PFSK-1 (cell line): ENCODE data around the gene GLOD5.
A peak's percentile ranks its signal among the peaks of the same experiment; 100 is the strongest.

ENCODE experiments used
- FOXP2 ChIP-seq: optimal IDR thresholded peaks from 2 replicates; pipeline ENCODE3; 2011; ENCODE audit warnings: borderline replicate concordance, control low read depth, inconsistent platforms; ENCODE audit not compliant: insufficient read depth; ENCODE audit errors: extremely low read length, extremely low read depth
- POLR2AphosphoS5 ChIP-seq: IDR thresholded peaks from 2 replicates; pipeline ENCODE4 v1.6.1; 2012; ENCODE audit warnings: low read depth, mild to moderate bottlenecking, control low read depth, low read length, moderate library complexity
- SIN3A ChIP-seq: IDR thresholded peaks from 2 replicates; pipeline ENCODE4 v1.6.1; 2012; ENCODE audit warnings: mild to moderate bottlenecking, low read length, moderate library complexity, borderline replicate concordance; ENCODE audit not compliant: insufficient read depth
- TAF1 ChIP-seq: IDR thresholded peaks from 2 replicates; pipeline ENCODE4 v1.6.1; 2012; ENCODE audit warnings: low read length, control low read depth, borderline replicate concordance; ENCODE audit not compliant: insufficient read depth
- TF ChIP-seq, protein P1 (sequence below), 2 experiments: IDR thresholded peaks; 2 replicates each; pipeline versions ENCODE4 v1.6.1 to v1.8.0; 2011 to 2012; ENCODE audit warnings: low read depth in 2 of 2, low read length in 2 of 2, control low read depth in 1 of 2, inconsistent platforms in 1 of 2, mild to moderate bottlenecking in 1 of 2, moderate library complexity in 1 of 2; ENCODE audit not compliant: insufficient read depth in 1 of 2

The GLOD5 gene

DNA sequence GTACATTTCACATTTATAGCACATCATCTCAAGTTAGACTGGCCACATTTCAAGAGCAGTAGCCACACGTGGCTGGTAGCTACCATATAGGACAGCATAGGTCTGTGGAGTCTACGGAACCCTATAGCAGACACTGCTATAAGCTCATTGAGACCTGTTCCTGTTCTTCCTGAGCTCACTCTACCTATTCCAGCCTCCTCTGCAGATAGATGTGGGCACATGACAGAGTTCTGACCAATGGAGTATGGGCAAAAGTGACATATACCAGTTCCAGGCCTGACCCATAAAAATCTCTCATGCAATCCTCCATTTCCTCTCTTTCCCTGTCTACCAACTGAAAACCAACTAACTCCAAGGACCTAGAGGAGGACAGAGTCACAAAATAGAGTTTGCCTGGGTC lies 36.8 kb downstream of the GLOD5 start:
- TF ChIP-seq, protein P1, sequence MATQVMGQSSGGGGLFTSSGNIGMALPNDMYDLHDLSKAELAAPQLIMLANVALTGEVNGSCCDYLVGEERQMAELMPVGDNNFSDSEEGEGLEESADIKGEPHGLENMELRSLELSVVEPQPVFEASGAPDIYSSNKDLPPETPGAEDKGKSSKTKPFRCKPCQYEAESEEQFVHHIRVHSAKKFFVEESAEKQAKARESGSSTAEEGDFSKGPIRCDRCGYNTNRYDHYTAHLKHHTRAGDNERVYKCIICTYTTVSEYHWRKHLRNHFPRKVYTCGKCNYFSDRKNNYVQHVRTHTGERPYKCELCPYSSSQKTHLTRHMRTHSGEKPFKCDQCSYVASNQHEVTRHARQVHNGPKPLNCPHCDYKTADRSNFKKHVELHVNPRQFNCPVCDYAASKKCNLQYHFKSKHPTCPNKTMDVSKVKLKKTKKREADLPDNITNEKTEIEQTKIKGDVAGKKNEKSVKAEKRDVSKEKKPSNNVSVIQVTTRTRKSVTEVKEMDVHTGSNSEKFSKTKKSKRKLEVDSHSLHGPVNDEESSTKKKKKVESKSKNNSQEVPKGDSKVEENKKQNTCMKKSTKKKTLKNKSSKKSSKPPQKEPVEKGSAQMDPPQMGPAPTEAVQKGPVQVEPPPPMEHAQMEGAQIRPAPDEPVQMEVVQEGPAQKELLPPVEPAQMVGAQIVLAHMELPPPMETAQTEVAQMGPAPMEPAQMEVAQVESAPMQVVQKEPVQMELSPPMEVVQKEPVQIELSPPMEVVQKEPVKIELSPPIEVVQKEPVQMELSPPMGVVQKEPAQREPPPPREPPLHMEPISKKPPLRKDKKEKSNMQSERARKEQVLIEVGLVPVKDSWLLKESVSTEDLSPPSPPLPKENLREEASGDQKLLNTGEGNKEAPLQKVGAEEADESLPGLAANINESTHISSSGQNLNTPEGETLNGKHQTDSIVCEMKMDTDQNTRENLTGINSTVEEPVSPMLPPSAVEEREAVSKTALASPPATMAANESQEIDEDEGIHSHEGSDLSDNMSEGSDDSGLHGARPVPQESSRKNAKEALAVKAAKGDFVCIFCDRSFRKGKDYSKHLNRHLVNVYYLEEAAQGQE (IDR thresholded peaks at IDR 0.05; ENCODE audit: insufficient read depth in 1 of 2, low read depth in 2 of 2, low read length in 2 of 2) = no peak
- TF ChIP-seq TAF1 (no peak), SIN3A (no peak), FOXP2 (no peak), POLR2AphosphoS5 (no peak)

DNA sequence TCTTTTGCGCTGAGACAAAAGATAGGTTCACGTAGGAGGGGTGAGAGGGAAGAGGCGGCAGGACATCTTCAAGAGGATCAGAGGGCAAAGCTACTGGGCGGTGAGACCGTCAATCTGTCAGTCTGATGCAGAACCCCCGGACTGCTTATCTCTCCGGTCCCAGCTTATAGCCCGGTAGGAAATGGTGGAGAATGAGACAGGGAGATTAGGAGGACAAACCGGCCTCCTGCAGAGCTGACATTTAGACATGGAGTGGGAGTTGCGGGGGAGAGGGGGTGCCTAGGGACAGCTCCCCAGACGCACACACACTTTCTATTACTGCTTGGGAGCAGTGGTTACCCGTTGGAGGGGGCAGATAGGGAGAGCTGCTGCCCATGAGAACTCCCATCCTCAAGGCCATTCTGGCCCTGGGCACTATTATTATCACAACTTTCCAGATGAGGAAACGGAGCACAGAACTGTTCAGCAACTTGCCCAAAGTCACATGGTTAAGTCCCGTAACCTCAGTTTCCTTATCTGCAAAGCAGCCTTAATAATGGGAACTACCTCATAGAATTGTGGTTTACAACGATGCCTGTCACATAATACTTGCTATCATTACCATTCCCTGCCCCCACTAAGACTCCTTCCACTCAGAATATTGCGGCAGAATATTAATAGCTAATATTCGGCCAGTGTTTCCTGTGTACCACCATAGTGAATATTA lies 39.2 kb downstream of the GLOD5 start:
- TF ChIP-seq FOXP2 = no peak
- 0 out of 2 replicates have a peak, but pooled peaks have one; percentile 26 for TF ChIP-seq POLR2AphosphoS5

DNA sequence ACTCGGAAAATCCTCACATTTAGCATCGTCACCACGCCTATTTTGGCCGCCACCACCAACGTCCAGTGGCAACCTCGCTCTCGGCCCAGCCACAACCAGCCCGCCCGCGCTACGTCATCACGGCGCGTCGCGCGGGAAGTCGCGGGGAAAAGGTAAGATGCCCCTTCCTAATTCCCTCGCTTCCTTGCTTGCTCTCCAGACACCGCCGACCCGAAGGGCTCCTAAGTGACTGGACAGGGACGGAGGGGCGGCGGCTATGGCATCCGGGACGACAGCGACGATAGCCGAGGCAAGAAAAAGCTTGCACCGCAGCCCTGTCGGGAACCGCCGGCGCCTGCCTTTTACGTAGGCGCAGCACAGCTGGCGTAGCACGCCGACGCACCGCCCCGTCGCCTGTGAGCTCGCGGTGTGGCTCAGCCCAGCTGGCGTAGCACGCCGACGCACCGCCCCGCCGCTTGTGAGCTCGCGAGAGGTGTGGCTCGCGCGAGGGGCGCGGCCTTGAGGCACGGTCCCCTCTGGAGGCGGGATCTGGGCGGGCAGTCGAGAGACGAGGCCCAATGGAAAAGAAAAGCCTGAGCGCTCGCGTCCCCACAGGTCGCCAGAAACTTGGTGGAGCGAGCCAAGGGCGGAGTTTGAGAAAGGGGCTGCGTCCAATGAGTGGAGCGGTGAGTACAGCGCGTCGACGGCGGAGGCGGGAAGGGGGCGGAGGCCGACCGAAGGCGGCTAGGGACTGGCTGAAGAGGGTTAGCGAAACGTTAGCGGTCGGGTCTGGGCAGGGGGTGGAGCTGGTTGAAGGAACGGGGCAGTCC lies 39.9 kb downstream of the GLOD5 start, which contains the start of gene HDAC6:
HDAC6 (plus strand) TSS at position 788 of the 809 bp plus-strand sequence. CDS start 626 bp downstream, outside the sequence.
- TF ChIP-seq TAF1 = no peak
- TF ChIP-seq, protein P1 (IDR thresholded peaks at IDR 0.05; ENCODE audit: insufficient read depth in 1 of 2, low read depth in 2 of 2, low read length in 2 of 2) = no peak
- no peak for TF ChIP-seq SIN3A
- TF ChIP-seq FOXP2 = no peak
- no peak; the same call in 1 of the 2 replicates for TF ChIP-seq POLR2AphosphoS5

DNA sequence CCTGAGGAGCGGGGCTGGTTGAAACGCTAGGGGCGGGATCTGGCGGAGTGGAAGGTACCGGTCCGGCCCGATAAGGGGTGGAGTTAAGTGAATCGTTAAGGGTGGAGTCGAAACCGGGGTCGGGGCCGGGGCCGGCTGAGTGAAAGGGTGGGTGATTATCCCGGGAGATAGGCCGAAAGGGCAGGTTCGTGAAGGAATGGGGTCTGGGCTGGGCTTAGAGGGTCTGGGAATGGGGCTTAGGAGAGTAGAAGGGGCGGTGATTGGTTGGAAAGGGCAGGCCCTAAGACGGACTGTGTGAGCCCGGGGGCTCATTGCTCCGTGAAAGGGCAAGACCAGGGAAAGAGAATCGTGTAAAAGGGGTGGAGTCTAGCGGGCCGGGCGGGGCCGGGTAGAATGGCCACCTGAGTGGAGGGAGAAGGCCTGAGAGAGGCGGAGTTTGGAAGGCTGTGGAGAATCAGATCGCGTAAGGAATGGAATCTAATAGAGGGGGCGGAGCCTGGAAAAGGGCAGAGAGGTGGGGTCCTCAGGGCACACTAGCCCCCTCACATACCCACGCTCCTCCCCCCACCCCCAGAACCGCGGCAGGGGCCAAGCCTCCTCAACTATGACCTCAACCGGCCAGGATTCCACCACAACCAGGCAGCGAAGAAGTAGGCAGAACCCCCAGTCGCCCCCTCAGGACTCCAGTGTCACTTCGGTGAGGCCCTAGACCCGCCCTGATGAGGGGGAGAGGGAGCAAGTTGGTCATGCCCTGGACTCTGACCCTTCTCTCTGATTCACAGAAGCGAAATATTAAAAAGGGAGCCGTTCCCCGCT lies 40.8 kb downstream of the GLOD5 start:
- TF ChIP-seq FOXP2 = no peak
- TF ChIP-seq, protein P1 (IDR thresholded peaks at IDR 0.05; ENCODE audit: insufficient read depth in 1 of 2, low read depth in 2 of 2, low read length in 2 of 2) = no peak
- TF ChIP-seq POLR2AphosphoS5 = peak; percentile 72; the same call in 1 of the 2 replicates

DNA sequence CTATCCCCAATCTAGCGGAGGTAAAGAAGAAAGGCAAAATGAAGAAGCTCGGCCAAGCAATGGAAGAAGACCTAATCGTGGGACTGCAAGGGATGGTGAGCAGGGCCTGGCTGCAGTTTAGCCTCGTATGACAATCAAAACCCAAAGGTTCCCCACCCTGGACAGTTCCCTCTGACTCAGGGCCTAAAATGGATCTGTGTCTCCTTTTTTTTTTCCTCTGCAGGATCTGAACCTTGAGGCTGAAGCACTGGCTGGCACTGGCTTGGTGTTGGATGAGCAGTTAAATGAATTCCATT lies 41.3 kb downstream of the GLOD5 start:
- TF ChIP-seq, protein P1 (IDR thresholded peaks at IDR 0.05; ENCODE audit: insufficient read depth in 1 of 2, low read depth in 2 of 2, low read length in 2 of 2) = peak in 1 of 2 experiments; percentile 68; a peak in 2 of 4 replicates
- TF ChIP-seq FOXP2 = no peak
